Fibroblast of skin of back (primary cell): ENCODE measurements around the gene CAMK2A. TPM values are rescaled to one million over a fixed set of nuclear protein-coding genes. Genes with fewer than 3 reads are reported as not detected.
A peak's percentile ranks its signal among the peaks of the same experiment; 100 is the strongest.

Experiments
- DNase-seq: peaks from one replicate; pipeline ENCODE4 v3.0.0-alpha.2; 2013
- polyA plus RNA-seq, 2 experiments: library from polyadenylated mRNA; unstranded; fragments of 120-200 nt; gene quantifications; one replicate each; pipeline ENCODE4 v1.2.1, GENCODE V29; 2013; ENCODE audit not compliant: insufficient read length in 2 of 2

The CAMK2A gene
- polyA plus RNA-seq (2013, experiment 1 of 2; ENCODE audit: insufficient read length): 0.32 TPM
- polyA plus RNA-seq (2013, experiment 2 of 2; ENCODE audit: insufficient read length): 0.90 TPM

DNA sequence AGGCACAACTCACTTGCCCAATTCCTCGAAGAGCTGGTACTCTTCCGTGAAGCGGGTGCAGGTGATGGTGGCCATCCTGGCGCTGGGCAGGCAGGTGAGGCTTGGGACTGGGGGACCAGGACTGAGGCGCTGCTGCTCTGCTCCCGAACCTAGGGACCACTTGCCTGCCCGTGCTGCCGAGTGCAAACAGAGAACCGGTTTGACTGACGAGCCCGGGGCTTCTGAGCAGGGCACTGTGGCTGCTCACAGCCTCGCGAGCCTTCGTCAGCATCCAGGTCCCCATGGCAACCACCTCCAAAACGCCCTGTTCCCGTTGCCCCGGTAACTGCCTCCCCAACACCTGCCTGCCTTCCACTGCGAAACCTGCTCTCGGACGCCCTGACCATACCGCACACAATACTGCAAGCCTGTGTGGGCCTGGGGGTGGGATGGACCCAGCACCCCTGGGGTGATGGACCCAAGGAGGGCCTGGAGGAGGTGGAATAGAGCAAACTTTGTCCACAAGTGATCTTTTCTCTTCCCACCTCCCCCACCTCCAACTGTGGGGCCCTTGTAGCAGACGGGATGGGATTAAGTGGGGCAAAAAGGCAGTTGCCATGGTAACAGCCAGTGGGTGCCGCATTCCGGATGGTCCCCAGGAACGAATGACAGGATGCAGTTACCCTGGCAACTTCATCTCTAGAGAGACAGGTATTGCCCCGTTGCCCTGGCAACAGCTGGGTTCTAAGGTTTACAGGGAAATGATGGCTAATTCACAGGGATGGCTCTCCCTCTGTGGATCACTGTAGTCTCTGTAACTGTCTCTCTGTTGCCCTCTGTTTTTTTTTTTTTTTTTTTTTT, at the start of gene CAMK2A:
CAMK2A (minus strand) TSS at position 223 of the 840 bp plus-strand sequence; CDS start at position 75, 148 bp downstream.
- no peak for DNase-seq

DNA sequence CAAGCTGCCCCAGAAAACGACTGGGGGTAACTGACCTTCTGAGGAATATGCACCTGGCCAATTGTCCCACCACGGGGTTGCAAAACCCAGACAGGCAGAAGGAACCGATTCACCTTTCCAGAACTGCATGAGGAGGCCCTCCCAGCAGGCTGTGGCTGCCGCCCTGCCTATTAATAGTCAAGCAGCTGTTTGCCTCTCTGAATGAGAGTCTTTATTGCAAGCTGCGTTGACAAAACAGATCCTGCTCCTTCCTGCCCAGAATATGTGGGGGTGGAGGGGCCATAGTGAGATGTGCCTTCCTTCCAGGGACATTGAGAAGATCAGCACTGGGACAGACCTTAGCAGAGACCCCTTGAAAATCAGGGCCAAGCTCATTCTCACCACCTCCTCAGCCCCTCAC, 49.6 kb upstream of the CAMK2A start:
- no peak for DNase-seq

DNA sequence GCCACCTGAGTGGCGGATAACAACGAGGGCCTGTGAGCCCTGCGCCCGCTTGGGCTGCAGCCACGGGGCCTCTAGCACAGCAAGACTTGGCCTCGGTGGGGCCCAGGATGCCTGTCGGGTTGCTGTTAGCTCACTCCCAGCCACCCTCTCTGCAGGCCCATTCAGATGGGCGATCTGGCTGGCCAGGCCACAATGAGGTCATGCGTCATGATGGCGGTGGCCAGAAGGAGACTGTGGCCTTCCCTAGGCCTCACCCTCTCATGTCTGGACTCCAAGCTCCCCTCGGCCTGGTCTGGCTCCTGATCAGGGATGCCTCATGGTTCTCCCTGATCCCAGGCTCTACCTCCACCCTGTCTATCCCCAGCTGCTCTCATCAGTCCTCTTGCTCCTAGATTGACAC, 49.0 kb upstream of the CAMK2A start:
- DNase-seq: no peak

DNA sequence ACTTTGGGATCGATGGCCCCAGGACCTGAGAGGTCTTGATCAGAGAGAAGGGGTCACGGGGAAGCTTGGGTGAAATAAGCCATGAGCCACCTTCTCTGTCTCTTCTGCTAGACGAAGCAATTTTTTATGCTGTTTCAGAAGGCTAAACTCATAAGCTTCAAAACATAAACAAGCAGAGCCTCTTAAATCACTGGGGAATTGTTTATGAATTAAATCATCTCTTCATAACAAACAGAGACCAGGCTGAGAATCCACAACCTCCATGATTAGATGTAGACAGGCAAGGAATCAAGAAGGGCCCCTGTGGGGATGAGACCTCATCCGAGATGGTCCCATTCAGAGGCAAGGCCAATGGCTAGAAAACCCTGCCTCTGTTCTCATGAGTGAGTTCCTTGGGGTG, 46.2 kb upstream of the CAMK2A start:
- DNase-seq: no peak

DNA sequence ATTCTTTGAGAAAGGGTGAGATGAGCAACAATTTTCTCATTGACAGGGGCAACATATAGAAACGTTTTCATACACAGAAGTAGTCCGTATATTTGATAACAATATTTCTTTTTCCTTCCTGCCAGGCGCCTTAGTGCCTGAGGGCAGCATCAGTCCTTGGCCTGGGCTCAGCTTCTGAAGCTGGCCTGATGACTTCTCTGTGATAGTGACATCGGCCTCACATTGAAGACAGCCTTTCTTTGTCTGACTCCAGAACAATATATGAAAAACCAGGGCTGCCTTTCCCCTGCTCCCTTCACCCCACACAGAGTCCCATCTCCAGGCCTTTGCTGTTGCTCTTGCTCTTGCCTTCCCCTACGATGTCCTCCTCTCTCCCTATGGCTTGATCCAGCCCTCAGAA, 43.8 kb upstream of the CAMK2A start:
- DNase-seq: no peak

DNA sequence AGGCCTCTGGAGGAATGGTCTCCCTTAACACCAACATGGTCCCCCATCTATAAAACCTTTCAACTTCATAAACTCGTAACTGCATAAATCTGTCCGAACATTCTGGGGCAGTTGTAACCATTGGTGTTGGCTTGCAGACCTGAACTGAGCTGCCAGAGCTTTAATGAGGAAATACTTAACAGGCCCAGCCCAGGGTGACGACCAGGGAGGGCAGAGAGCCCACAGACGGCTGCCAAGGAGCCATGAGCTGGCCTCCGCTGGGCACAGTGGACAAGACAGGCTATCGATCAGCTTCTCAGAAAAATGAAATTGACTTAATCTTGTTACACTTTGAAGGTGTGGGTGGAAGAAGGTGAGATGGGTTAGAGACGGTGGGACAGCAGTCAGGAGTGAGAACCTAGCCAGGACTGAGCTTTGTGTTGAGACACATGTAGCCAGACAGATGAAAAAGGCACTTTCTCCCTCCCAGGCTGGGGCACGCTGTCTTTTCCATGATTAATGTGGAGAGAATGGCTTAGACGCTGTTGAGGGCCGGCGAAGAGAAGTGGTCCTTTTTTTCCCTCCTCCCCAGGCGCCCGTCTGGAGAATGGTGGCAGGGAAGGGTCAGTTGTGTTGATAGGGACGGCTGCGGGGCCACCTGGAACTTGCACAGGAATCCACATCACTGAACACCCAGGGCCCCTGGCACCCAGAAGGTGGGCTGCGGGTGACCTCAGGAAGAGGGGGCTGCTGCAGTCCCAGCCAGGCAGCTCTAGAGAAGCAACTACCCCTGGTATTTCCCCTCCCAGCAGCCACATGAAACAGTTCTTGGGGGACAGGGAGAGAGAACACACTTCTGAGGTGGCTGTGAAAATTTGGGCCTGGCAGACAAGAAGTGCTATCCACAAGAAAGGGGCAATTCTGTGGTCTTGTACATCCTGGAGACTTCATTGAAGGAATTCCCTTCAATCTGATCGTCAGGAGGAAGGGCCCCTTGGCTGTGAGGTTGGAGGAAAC, 40.6 kb upstream of the CAMK2A start:
- no peak for DNase-seq

DNA sequence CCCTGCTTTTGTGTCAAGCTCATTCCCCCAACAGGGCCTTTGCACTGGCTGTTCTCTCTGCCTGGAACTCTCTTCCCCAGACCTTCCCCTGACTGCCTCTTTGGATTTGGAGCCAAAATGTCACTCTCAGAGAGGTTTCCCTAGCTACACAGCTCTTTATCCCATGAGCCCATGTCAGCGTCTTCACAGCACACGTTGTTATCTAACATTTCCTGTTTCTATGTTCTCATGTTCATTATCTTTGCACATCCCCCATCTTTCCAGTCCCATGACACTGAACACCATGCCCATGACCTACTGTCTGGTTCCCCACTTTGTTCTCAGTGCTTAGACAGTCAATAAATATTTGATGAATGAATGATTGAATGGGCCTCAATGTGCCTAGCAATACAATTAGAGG, 39.5 kb upstream of the CAMK2A start:
- DNase-seq: no peak

DNA sequence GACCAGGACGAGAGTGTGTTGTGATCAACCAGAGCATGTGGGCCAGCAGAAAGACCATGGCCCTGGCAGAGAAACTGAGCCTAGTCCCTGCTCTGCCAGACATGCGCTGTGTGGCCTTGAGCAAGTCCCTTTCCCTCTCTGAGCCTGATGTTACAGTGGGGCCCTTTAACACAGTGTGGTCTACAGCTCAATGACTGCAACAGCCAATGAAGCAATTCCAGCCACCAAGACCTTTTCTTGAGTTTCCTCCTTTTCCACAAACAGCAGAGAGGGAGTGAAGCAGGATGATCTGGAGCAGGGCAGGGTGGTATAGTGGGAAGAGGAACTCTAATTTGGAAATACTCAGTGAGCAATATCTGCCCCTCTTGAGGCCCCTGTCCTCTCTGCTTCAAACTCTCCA, 38.9 kb upstream of the CAMK2A start:
- DNase-seq: no peak

DNA sequence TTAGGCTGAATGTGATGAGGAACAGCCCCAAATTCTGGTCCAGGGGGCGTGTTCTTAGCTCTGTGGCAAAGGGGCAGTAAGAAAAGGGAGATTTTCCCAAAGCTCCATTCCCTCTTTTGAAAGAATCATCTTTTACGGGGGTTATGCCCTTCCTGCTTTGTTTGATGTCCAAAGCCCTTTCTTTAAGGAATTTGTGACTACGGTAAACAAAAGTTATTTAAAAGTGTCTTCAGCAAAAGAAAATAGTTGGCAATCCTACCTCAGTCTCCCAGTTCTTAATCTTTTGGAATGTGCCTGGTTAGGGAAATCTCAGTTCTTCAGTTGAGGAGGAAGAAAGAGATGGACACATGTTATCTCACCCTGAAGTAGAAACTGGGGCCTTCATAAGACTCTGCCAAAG, 37.6 kb upstream of the CAMK2A start:
- DNase-seq: no peak

DNA sequence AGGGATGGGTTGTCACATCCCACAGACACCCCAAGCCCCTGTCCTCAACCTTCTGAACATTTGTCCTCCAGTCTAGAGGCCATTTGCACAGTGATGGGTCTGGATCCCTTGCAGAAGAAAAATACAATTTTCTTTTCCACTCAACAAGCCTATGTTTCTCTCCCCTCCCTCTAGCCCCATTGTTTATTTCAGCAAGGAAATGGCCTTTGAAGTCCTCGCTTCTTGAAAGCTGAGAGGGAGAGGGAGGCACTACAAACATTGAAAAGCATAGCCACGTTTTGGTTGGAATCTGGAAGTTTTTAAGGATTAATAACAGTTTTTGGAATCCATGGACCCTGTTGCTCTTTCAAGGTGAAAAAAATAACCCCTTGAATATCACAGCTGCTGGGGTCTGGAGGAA, 37.1 kb upstream of the CAMK2A start:
- no peak for DNase-seq

DNA sequence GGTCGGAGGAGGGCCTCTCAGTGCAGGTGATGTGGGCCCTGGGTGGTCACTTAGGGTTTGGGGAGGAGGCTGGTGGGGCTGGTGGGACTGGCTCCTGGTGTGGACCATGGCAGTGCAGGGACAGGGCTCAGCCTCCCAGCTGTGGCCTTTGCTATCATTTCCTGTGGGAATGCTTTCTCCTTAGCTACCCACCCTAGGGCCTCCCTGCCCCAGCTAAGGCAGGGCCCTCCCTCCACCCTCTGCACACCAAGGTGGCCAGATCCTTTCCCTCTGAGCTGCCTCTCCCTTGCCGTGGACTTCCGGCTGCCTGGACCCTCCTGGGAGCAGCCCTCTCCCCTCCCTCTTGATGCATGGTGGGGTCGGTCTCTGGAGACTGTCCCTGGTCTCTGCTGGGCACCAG, 35.9 kb upstream of the CAMK2A start:
- no peak for DNase-seq

DNA sequence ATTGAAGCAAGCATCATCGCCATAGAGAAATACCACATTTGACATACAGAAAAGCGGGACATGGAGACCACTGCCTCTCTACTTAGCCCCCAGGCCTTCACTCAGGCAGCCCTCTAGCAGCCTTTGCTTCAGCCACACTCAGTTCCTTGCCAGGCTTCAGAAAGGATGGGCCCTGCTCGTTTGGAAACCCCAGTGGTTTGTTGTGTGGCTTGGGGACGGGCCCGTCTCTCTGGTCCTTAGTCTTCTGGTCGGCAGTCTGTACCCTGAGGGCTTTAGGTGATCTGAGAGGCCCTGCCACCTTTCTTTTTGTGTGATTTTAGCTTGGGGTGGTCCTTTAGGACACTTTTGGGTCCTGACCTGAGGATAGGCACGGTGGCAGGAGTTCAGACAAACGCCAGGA, 34.2 kb upstream of the CAMK2A start:
- DNase-seq: no peak

DNA sequence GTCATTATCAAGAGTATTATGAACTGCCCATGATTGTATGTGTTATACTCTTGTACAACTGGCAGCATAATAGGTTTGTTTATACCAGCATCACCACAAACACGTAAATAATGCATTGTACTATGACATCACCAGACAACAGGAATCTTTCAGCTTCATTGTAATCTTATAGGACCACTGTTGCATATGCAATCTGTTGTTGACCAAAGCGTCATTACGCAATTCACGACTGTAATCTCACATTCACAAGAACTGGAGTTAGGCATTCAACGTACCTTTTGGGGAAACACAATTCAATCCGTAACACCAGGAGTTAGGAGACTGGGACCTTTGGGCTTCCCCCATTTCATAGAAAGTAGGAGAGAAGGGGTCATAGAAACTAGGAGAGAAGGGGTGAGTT, 33.5 kb upstream of the CAMK2A start:
- DNase-seq: no peak

DNA sequence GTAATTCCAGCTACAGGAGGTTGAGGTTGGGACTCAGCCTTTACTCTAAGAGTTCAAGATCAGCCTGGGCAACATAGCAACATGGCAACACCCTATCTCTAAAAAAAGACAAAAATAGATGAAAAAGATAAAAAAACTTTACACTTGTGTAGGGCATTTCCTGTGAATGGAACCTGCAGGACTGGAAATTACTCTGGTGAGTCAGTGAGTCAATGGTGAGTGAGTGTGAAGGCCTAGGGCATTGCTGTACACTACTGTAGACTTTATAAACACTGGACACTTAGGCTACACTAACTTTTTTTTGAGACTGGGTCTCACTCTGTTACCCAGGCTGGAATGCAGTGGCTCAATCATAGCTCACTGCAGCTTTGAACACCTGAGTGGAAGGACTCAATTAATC, 32.6 kb upstream of the CAMK2A start:
- DNase-seq: peak; percentile 64

DNA sequence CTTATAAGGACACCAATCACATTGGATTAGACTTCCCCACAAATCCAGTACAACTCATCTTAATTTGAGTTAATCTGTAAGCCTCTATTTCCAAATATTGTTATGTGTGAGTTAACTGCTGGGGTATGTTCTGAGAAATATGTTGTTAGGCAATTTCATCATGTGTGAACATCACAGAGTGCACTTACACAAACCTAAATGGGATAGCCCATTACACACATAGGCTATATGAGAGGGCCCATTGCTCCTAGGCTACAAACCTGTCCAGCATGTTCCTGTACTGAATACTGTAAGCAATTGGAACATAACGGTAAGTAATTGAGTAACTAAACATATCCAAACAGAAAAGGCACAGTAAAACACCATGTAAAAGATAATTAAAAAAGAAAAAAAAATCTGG, 32.2 kb upstream of the CAMK2A start:
- no peak for DNase-seq

DNA sequence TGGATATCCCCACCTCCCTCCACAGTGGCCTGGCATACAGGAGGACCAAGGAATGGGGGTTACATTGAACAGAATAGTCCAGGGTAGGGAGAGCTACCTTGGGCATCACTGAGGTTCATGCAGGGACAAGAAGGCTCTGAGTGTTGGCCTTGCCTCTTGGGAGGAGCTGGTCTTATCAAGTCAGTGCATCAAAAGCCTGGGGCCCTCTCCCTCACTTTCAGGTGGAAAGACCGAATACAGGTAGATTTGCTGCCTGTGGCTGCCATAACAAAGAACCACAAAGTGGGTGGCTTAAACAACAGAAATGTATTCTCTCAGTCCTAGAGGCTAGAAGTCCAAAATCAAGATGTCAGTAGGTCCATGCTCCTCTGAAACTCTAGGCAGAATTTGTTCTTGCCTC, 31.6 kb upstream of the CAMK2A start:
- no peak for DNase-seq

DNA sequence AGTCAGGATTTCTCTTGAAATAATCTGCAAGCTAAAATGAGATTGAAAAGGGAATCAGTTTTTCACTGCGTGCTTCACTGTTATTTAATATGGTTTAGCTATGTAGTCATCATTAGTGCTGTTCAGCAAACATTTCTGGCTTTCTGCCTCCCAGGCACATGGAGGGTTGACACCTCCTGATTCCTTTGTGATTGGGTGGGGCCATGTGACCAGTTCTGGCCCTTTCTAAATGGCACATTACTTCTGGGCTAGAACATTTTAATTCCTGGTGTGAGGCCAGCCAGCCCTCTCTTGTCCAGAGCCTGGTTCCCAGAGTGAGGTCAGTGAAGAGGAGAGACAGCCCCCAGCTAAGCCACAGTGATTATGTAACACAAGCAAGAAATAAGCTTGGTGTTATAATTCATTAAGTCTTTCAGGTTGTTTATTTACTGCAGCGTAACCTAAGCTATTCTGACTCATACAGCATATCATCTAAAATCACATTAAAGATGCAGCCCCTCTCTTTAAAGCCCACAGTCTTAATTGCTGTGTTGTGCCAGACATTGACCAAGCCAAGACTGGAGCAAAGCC, 30.6 kb upstream of the CAMK2A start:
- DNase-seq: peak; percentile 69

DNA sequence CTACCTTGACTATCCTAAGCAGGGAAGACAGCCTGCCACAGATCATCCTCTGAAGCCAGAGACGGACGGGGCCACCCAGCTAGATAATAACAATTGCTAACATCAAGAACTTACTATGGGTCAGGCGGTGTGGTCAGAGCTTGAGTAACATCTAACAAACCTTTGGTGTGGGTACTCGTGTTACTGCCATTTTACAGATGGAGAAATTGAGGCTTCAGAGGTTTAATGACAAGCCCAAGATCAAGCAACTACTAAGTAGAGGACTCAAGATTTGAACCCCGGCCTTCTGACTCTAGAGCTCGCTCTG, 29.9 kb upstream of the CAMK2A start:
- no peak for DNase-seq

DNA sequence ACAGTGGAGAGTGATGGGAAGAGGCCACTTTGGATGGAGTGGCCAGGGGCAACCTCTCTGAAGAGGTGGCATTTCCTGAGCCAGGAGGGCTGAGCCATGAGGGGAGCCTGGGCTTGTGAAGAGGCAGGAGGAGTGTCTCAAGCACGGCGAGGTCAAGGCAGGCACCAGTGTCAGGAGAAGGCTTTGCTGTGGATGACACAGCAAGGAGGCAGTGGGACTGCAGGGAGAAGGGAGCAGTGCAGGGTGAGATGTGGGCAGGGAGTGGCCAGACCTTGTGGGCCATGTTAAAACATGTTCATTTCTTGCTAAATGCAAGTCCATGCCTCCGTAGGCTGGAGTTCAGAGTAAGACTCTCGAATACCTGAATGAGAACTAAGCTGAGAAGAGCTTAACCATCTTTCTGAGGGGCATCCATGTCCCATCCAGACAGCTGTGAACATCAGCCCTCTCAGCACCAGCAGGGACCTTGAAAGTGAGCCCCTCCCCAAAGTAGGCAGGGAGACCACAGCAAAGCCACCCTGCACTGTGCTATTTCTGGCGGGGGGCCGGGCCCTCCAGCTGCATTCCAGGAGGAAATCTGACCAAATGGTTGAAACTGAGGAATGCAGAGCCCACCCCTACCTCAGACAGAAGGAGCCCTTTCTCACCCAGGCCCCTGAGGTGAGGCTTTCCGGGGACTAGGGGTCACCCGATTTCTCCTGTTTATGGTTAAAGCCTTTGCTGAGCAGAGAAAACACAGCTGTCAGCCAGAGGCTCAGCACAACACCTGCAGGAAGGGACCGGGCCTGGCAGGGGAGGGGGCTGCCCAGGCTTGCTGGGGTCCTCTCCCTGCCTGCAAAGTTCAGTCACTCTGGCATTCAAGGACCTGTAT, 29.3 kb upstream of the CAMK2A start:
- DNase-seq: no peak

DNA sequence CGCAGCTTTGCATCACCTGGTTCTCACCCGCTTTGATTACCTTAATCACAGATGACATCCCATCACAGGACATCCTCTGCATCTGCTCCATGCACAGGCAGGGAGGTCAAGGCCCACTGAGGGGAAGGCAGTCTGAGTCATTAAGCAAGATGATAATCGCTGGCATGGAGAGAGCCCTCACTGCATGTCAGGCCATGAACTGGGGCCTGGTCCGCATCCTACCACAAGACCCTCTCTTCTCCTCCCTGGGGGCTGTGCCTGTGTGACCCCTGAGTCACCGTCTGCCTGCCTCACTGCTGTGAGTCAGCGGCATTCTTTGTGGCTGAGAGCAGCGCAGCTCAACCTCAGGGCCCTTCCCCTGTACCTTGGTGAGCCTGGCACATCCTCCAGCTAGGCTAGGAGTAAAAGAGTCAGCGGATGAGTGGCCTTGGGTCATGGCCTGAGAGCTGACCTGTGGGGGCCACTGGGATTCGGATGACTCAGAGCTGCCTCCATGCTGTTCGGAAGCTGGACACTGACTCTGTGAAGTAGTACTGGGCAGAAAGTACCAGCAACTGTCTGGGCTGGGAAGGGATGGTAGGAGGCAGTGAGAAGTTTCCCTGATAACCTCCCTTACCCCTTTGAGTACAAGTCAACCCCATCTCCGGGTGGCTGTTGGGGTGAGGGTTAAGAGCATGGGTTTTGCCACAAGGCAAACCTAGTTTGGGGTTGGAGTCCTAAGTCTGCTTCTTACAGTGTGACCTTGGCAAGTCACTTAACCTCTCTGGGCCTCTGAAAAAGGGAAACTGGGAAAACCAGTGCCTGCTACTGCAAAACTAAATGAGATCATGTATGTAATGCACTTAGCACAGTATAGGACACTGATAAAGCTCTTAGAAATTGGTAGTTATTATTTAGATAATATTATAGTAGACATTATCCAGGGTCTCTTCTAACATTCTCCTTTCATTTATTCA, 27.8 kb upstream of the CAMK2A start:
- peak; percentile 96 for DNase-seq

DNA sequence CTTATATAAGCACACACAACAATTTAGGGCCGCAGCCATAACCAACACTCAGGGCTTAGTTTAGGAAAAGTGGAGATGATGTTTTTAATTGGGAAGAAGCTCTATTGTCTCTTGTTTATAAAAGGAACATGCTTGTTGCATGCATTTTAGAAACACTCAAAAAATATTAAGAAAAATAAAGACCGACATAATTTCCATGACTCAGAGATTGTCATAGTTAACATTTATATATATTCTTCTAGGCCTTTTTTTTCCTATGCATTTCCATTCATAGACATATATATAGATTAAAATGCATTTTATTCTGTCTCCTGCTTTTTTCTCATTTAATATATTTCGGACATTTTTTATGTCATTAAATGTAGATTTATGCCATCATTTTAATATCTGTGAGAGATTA, 26.7 kb upstream of the CAMK2A start:
- peak; percentile 51 for DNase-seq
